NCI-H1105 (cell line): ENCODE results near the gene TNS3.
"Not testable (repeated sequence)": the region's sequence is repeated elsewhere in the genome, so short reads cannot be mapped to it uniquely, and the experiment has no call there.

Source experiments
- DNase-seq: peaks from one replicate; lab custom pipeline; 2025; lab: John Stamatoyannopoulos, UW

TNS3 gene

DNA sequence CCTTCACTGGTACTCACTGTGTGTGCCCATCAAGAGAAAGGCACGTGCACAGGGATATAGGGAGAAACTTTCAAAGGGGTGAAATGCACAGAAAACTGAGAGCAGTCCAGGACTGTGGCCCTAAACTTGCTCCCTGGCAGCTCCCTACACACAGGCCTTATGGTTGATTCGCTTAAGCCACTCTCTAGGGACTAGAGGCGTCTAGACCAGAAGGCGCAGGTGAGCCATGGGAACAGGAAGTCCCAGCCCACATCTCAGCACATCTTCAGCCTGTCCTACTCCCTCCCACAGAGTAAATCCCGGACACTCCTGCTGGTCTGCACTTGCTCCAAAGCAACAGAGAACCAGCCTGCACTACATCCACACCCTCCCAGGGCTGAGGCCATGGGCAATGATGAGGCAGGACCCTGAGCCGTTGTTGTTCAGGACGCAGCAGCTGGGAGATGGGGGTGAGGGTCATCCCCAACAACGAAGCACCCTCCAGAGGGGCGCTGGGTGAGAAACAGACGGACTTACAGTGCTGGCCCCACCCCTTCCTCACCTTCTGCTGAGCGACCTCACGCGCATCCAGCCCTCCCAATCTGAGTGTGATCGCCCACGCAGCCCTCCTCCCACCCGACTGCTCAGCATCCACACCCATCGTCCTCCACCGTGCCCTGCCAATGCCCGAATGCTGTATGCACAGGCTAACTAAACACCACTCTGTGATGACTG lies 109.3 kb downstream of the TNS3 start:
- no peak for DNase-seq

DNA sequence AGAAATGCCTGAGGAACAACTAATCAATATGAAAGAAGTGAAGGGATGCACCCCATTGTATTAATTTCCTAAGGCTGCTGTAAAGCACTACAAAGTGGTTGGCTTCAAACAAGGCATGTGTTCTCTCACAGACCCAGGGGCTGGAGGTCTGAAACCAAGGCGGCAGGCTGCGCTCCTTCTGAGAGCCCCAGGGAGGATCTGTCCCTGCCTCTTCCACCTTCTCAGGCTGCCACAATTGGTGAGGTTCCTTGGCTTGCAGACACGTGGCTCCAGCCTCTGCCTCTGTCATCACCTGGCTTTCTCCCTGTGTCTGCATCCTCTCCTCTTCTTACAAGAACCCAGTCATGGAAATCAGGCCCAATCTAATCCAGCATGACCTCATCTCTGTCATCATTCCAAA lies 110.1 kb downstream of the TNS3 start:
- no peak for DNase-seq

DNA sequence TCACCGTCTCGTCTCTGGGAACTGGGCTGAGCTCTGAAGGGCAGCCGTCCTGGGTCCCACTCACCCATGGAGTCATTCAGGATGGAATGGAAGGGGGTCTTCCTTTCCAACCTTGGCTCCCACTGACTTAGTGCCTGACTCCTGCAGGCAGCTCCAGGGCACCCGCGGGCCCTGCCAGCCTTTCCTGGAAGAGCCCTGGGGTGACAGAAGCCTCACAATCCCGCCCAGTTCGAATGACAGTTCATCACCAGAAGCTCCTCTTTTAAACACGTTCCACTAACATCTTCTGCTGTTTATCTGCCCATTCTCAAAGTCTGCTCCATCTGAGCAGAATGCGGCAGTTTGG lies 110.6 kb downstream of the TNS3 start:
- no peak for DNase-seq

DNA sequence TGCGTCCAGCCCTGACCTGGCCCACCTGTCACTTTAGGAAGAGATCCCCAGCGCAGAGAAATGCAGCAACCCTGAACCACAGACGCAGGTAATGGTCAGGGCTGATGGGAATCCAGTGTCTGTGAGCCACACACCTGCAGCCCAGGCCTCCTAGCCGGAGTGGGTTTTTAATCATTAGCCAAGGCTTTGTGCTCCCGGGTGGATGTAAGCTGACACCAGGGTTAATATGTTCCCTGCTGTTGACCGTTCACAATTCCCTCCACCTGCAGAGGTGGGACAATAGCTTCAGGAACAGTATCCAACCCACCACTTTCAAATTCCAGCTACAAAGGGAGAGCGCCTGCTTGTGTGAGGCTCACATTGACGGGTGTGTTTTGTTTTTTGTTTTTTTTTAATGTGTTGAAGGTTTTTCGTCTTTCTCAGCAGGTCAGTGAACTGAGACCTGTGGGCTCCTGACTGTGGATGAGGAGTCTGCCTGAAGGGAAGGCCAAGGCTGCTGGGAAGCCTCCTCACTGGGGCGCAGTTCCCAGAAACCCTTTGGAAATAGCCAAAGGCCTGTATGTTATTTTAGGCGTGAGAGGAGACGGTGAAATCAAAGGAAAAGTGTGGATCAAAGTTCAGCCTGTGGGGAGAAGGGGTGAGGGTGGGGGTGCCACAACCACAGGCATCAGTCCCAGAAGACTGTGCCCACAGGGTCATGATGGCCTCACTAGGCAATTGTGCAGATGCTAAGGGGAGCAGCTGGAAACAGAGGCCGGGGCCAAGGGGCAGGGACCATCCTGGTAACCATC lies 111.1 kb downstream of the TNS3 start:
- DNase-seq: peak; percentile 84

DNA sequence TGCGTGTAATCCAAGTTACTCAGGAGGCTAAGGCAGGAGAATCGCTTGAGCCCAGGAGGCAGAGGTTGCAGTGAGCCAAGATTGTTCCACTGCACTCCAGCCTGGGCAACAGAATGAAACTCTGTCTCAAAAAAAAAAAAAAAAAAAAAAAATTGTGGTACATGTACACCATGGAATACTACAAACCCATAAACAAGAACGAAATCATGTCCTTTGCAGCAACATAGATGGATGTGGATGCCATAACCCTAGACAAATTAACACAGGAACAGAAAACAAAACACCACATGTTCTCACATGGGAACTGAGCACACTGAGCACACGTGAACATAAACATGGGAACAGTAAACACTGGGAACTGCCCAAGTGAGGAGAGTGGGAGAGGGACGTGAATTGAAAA lies 112.1 kb downstream of the TNS3 start:
- DNase-seq: not testable (repeated sequence)

DNA sequence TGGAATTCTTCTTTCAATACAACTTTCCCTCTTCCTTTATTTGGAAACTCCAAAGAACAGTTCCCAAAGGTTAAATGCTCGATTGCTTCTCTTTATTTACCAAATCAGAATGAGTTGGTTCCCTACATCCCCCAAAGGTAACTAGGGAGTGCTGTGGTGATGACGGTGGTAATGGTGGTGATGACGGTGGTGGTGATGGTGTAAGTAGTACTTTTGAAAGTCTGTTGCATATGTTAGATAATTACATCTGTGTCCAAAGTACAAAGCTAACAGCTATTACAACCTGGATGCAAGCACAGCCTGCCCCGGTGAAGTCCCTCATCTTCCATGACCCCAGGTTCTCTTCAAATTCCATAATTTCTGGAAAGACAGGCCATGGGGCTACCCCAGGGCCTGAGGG lies 115.1 kb downstream of the TNS3 start:
- DNase-seq: no peak

DNA sequence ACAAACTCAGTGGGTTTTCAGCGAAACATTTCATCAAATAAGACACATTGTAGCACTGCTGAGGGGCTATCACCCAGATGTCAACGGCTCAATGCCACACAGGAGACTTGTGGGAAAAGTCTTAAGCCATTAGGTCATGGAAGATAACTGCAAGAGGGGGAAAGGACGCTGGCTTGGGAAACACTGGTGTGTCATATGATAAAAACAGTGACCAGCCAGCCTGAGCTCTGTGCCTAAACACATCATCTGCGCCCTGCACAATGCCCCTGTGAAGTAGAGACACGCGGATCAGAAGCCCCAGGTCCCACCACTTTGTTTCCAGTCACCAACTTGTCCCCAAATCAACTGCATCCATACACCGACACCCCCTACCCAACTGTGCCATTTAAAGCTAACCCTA lies 116.7 kb downstream of the TNS3 start:
- no peak for DNase-seq

DNA sequence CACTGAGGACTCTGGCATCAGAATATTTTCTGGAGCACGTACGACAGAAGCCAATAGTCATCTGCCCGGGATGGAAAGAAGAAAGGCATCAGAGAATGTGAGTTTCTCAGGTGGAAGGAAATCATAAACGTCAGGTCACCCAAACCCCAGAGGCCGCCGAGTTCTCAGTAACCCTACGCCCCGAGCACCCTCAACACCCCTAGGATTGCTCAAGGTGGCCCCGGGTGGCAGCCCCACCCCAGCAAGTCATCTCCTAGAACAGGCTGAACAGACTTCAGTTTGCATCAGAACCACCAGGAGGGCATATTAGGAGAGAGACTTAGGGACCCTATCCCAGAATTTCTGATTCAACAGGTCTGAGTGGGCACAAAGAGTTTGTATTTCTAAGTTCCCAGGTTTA lies 117.6 kb downstream of the TNS3 start:
- no peak for DNase-seq

DNA sequence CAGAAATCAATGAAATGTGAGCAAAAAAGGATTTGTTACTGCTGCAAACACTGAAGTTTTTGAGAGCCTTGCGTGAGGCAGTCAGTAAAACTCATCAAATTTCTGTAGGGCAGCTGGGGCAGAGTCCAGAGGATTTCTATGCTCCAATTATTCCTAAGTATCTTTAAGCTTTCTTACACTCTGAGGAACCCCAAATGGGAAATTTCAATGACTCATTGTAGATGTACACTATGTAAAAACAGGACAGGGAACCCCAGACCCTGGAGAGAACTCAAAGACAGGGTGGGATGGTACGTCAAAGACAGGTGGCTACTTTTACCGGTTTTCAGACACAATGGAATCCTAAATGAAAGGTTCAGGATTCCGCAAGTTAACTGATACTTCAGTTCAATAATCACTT lies 120.2 kb downstream of the TNS3 start:
- no peak for DNase-seq

DNA sequence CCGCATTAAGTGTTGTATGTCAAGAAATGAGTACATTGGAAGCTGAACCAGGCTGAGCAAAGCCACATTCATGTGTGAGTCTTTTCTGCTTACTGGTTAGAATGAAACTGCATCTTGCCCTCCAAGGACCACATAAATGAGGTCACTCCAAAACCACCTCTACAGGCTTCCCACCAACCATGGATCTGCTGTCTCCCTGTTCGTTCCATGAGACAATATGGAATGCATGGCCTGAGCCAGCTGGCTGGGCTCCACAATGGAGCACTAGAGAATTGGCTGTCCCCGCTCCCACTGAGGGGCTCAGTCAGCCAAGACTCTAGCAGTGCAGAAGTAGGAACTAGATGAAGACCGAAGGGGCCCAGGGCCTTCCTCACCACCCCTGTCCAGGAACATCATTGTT lies 120.8 kb downstream of the TNS3 start:
- no peak for DNase-seq

DNA sequence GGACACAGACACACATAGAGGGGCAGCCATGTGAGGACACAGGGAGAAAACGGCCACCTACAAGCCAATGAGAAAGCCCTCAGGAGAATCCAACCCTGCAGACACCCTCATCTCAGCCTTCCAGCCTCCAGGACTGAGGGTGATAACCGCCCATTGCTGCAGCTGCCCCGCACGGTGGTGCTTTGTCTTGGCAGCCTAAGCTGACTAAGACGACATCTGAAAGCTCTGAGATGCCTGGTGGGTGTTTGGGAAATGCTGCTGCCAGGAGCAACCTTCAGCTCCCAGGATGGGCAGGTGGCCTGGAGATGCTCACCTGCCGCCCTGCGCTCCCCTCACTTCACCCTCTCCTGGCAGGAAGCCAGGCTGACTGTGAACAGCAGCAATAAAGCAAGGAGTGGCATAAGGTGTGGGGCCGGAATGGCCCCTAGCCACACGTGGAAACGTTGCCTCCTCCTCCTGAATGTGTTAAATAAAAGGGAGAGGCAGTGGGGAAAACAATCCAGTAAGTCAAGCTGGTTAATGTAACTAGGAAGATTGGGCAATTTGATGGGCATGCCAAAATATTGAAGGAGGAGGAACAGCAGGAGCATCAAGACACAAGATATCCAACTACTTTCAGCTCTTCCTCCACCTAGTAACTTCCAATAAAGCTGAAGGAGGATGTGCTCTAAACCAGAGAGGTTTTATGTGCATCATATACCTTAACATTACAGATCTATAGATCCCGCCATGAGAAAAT lies 121.5 kb downstream of the TNS3 start:
- DNase-seq: peak; percentile 94

DNA sequence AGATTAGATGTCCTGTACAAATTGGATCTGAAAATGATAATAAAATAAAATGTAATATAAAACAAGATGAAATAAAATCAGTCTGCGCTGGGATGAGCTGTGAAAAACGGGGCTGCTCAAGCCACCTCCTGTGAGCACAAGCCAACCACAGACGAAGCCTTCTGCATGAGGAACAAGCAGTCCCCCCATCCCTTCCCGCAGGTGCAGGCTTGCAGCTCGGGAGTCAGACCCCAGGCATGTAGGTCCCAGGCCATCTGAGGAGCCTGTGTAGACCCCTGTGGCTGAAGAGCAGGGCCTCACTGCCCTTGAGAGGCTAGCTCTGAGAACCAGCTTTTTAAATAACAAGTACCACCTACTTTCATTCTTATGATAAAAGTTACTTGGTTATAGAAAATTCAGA lies 123.4 kb downstream of the TNS3 start:
- DNase-seq: no peak

DNA sequence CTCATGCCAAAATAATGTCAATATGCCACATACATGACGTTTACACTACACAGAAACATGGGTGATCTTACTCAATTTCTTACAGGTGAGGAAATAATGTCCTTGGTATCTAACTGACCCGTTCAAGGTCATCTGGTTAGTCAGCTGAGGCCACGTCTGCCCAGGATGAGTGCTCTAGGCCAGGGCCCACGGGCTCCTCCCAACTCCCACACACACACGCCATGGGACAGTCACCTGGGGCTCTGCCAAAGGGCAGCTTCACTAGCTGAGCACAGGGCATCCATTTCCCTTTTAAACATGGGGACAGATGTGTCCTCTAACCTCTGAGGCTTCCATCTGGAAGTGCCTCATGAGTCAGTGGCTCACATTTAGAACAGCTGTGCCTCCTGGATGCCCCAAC lies 123.9 kb downstream of the TNS3 start:
- no peak for DNase-seq

DNA sequence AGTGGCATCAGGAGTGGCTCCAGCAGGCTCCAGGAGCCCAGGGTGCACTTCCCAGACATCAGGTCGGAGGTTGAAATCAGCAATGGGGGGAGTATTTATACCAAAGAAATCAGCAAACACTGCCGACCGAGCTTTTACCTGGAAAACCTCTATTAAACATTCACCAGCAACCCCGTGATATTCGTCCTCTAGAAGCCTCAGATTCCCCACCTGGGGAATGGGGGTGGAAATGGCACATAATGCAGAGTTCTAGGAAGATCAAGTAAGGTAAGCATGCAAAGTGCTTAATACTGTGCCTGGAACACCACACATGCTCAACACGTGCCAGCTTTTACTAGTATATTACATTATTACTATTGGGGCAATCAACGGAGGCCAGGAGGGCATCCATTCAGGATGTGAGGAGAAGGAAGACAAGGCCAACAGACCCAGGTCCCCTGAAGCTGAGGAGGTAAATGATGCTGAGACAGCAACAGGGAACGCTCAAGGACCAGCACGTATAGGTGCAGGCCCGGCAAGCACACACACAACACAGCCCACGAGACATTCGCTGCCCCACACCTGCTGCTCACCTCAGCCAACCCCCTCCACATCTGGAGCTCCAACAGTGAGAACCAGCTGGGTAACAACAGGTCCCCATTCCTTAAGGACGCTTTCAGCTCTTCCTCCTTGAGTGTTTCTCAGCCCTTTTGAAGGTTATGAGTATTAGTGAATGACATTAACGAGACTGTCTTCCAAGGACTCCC lies 125.5 kb downstream of the TNS3 start:
- no peak for DNase-seq

DNA sequence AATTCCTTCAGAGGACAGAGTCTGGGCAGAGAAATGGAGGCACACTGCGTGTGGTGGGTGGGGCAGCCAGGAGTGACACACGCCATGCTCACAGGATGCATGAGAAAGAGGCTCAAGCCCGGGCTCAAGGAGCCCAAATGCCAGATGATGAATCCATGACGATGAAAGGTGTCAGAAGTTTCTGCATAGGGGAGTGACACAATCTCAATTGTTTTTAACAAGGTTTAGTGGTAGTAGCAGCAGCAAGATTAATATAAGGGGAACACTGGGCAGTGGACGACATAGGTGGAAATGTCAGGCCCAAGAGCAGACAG lies 126.1 kb downstream of the TNS3 start:
- DNase-seq: no peak

DNA sequence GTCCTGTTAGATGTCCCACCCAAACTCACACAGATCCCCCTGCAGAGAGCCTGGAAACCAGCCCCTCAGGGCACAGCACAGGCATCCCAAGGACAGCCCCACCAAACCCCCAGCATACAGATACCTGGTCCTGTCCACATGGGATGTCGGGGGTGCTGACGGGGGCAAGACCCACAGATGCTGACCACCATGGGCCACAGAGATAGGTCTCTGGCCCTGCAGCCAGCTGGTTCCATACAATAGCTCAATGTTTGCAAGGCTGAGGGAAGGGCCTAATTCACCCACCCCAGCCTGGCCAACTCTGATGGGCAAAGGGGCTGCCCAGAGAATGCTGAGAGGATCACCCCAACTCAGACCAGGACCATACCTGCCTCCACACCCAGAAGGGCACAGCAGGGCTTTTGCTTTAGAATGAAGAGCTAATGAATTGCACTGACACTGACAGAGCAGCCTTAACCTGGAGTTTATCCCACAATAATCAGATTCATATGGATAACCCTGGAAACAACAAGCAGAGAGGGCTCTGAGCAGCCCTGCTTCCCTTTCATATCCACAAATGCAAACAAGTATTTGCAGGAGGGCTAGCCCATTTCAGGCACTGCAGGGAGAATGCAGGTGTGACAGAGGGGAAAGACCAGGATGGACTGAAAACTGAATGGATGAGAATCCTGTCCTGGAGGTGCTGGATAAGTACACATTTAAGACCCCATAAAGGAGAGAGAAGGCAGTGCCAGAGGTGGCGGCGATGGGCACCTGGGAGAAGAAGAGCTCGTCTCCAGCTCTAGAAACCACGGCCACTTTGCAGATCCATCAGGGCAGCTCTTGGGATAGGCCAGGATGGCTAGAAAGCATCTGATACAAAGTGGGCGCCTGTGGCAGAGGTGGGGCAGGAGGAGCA lies 126.7 kb downstream of the TNS3 start:
- DNase-seq: no peak

DNA sequence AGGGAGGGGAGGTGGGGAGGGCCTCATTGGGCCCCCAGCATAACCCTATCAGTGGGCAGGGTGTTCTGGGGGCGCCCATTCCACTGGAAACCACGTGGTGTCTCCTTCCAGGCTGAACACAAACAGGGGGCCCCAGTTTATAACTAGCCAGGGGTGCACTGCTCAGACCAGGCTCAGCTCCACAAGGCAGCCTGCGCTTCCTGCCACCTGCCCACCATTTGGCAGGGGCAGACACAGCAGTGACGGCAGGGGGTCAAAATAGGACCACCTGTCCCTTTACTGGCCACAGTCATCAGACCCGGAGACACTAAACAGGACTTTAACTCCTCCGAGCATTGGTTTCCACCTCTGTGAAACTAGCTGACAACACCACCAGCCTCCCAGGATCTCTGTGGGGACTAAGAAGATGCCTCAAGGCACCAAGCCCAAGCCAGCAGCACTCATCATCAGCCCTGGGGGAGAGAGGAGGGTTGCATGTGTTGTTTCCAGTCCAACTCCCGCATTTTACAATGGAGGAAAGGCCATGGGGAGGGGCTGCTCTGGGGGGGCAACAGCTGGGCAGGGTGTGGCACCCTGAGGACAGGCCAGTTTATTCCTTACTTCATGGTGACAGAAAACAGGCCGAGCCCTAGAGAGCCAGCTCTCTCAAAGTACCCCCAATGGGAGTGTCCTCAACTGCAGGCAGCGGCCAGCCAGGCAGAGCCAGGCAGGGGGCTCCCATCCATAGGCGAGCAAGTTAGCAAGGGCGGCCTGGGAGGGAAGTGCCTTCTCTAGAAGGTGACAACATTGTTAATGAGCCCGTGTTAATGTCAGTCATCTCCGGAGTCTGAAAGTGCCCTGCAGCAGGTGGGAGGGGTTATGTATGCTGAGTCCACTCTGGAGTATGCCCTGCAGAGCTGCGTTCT lies 127.6 kb downstream of the TNS3 start:
- no peak for DNase-seq

DNA sequence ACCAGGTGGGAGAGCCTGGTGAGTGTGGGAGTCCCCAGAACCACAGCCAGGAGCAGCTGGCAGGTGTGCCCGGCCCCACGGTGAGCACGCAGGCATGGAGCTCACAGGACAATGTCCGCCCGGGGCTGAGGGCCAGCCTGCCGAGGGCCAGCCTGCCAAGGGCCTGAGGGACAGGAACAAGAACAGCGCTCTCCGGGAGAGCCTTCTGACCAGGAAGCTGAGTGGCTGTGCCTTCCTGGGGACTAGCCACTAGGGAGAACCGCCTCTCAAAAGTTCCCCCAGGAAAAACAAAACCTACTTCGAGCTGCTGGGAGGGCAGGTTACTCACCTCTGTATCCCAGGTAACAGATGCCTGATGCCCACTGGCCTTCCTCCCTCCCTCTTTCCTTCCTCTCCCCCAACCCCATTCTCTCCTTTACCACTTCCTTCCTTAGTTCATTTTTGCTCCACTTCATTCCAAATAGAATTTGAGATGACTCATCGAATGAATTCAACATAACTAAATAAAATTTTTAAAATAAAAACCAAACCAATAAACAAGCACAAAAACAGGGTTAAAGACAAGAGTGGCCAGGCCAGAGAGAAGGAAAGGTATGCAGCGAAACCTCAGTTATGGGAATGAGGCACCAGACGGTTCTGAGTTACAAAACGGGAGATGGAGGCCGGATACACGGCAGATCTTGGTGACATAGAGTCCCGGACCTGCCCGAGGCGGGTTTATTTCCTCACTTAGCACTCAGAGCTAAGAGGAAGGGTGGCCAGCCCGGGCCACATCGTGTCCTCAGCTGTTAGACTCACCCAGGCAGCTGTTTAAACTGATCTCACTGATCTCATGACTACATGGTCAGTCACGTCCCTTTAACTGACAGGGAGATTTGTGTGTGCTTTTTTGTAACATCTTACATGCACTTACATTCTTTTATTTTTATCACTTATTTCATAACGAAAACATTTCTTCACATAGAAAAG lies 128.5 kb downstream of the TNS3 start:
- DNase-seq: no peak

DNA sequence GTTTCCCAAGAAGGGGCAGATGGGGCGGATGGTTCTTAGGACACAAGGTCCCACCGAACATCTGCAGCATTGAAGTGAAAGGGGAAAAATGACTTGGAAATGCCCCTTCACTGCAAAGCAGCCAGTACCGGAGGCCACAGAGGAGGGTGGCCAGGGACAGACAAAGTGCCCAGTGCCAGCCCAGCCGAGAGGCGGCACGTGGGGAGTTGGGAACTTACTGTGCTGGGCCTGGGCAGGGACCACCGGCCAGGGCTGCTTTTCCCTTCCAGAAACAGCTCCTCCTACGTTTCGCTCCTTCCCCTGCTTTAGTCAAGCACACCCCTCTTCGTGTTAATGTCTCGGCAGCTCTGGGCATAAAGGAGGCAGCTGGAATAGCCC lies 129.2 kb downstream of the TNS3 start:
- no peak for DNase-seq
